Measurements from ENCODE around the gene FRMD4B. TPM values are rescaled to one million over a fixed set of nuclear protein-coding genes. Genes with fewer than 3 reads are reported as not detected.
A peak's percentile ranks its signal among the peaks of the same experiment; 100 is the strongest.
"Not testable (repeated sequence)": the region's sequence is repeated elsewhere in the genome, so short reads cannot be mapped to it uniquely, and the experiment has no call there.

The FRMD4B gene
- total RNA-seq, 1 donor from 2014 or later: 16.8 TPM

DNA sequence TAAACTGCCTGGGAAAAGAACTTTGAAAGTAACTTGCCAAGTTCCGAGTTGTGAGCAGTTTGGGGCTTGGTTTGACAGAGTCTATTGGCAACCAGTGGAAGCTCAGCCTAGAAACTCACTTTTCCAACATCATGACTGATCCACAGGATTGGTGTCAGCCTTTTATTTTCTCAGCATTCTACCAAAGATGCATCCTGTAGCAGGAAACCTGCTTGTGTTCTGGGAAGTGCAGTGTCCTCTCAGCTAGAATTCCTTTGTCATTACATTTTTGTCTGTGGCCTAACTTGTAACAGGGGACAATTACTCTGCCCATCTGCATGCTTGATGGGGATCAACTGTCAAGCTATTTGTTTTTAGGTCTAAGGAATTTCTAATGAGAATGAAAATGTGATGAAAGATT lies 146.8 kb downstream of the FRMD4B start:
- intact Hi-C loops (cut with DNase I): no loop called here
- DNase-seq: no peak
- no peak for ATAC-seq (ENCODE audit: poor library complexity)

DNA sequence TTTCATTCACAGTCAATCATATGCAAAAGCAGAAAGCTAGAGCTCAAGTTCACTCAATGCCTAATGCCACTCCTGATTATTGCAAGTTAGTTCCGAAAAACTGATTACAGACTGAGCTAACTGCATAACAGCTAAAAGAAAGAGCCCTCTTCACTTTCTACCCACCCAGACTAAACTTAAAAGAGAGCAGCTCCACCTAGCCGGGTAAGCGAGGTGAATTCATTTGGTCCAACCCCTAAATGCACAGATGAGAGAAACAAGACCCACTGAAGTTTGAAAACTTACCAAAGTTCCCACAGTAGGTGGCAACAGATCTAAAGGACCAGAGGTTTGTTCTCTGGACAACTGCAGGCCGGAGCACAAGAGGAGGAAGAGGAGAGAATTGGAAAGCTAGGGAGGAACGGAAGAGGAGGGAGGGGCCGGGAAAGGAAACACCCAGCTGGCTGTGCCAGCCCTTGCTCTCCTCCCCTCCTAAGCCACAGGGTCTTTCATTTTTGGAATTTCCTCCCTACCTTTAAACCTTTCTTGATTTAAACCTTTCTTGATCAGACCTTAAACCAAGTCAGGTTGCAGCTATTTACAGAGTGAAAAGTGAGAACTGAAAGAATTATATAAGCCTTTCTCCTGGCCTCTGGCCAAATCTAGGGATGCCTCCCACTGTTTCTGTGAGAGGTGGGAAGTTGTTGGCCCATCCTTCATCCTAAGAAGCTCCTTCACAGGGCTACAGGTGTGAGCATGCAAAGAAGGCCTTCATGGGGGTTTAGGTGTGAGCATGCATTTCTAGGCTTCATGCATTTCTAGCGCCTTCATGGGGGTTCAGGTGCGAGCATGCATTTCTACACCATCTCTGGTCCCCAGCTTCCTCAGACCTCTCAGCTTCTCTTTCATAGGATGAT lies 148.8 kb downstream of the FRMD4B start:
- no peak for DNase-seq
- ATAC-seq (ENCODE audit: poor library complexity): peak; percentile 79
- intact Hi-C loops (cut with DNase I): no loop called here

DNA sequence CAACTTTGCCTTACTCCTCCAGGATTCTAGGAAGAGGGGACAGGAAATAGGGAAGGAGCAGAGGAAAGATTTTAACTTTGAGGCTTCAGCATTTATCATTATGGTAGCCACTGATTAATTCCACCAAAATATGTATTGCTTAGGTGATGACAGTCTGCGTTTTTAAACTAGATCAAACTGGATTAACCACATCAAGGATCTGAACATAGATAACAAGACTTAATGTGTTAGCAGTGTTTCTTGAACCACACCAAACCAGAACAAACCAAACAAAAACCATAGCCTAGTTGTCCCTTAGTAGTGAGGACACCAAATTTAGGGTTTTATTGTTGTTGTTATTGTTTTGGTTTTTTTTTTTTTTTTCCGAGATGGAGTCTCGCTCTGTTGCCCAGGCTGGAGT lies 150.0 kb downstream of the FRMD4B start:
- intact Hi-C loops (cut with DNase I): no loop called here
- no peak for ATAC-seq (ENCODE audit: poor library complexity)
- no peak for DNase-seq

- intact Hi-C loops (cut with DNase I); ATAC-seq (ENCODE audit: poor library complexity); DNase-seq: not testable (repeated sequence)
Measured at GRCh38 chr3:69235227-69235626, 150.7 kb downstream of the FRMD4B start.

GRCh38 chr3:69232482-69232881 lies 153.4 kb downstream of the FRMD4B start:
- DNase-seq (no peak), ATAC-seq (ENCODE audit: poor library complexity) (no peak)
- intact Hi-C loops (cut with DNase I): no loop called here

DNA sequence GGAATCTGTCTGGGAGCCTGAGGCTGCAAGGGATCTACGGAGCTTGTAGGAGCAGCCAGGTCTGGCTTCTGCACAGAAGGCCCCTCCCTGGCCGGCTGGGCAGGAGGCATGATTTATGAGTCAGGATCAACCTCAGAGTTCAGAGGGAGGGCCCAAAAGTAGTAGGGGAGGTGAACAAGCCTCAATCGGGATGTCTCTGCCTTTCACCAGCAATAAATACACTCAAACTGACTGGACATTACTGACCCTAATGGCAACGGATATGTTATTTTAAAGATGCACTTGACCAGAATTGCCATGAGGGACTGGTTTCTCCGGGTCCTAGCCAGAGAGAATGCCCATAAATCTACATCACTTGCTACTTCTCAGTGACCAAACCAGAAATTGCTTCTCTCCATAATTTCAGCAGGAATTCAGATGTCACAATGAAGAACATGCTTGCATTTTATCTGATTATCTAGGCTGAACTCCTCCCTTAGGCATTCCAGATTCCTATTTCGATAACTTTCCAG lies 153.9 kb downstream of the FRMD4B start:
- intact Hi-C loops (cut with DNase I): no loop called here
- DNase-seq: no peak
- no peak for ATAC-seq (ENCODE audit: poor library complexity)

DNA sequence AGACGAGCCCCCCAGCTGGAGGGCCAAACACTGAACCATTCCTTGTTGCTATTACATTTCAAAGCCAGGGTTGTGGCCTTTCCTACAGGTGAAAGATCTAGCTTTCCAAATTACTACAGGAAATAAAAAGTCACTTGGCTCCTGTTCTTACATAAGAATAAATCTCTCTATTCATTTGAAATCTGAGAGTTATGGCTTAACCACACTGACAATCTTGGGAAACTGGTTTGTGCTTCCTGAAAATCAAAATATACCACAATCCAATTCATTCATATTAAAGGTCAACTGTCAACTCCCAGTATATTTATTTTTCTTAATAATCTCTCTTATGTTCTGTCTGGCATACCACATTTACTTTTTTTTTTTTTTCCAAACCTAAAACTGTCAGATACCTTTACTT lies 159.8 kb downstream of the FRMD4B start:
- intact Hi-C loops (cut with DNase I): no loop called here
- no peak for DNase-seq
- no peak for ATAC-seq (ENCODE audit: poor library complexity)

DNA sequence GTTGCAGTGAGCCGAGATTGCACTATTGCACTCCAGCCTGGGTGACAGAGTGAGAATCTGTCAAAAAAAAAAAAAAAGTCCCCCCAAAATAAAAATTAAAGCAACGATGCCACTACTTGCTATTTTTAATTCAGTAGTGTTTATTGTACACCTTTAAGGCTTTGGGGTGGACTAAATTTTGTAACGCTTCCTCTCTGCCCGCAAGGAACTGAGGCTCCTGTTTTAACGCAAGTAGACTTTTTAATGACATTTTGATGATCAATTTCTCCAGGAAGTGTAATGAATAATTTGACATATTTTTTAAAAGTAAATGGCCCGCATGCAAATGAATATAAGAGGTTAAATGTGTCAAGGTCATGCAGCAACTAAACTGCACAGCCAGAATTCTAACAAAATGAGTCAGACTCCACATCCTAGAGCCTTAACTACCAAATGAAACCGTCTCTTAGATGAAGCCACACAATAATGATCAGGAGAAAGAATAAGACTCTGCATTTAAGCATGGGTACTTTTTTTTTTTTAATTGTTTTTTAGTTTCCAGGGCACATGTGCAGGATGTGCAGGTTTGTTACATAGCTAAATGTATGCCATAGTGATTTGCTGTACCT lies 166.7 kb downstream of the FRMD4B start:
- ATAC-seq (ENCODE audit: poor library complexity) (no peak), DNase-seq (no peak)
- intact Hi-C loops (cut with DNase I): no loop called here

GRCh38 chr3:69218079-69218478 lies 167.8 kb downstream of the FRMD4B start:
- DNase-seq (no peak), ATAC-seq (ENCODE audit: poor library complexity) (no peak)
- intact Hi-C loops (cut with DNase I): no loop called here

GRCh38 chr3:69216981-69217380 lies 168.9 kb downstream of the FRMD4B start:
- ATAC-seq (ENCODE audit: poor library complexity) (no peak), DNase-seq (no peak)
- intact Hi-C loops (cut with DNase I): no loop called here

DNA sequence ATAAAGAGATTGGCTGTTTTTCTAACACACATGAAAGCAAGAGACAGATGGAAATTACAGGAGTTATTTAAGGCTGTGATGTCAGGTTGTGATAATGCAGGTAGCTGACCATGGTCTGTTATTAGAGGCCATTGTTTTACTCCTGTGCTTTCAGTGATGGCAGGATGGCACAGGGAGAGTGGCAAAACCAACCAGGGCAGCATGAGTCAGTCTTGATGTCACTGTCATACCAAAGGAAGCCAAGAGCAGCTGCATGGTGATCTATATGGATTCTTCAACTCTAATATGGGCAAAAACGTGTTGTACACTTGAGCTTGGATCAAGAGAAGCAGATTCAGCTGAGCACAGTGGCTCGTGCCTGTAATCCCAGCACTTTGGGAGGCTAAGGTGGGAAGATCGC lies 171.6 kb downstream of the FRMD4B start:
- ATAC-seq (ENCODE audit: poor library complexity) (no peak), DNase-seq (no peak)
- intact Hi-C loops (cut with DNase I): no loop called here

DNA sequence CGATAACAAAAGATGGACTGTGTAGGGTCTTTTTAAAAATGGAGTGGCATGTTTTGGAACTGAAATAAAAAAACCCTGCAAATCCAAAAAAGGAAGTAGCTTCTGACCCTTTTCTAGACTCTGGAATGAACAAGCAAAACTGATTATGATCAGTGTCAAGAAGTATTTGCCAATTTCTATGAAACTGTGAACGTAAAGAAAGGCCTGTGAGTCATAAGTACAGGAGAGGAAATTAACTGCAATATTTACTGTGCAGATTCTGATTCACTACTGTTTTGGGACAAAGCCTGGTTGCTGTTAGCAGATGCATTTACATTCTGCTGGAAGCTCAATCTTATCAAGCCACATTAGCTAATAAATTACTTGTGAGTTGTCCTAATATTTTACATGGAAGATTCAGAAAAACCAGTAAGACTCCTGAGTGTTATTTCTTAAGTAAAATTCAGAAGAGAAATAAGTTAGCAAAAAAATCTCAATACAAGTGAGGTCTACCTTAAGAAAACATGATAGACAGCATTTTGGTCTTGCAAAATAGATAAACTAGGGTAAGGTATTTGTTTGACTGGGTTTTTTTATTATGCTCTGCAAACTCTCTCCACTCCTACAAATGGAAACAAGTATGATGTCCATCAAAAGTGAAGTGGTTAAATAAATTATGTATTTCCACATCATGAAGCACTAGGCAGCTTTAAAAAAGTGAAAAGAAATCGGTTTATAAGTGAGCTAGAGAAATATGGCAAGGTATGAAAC lies 173.3 kb downstream of the FRMD4B start:
- intact Hi-C loops (cut with DNase I): no loop called here
- DNase-seq: no peak
- no peak for ATAC-seq (ENCODE audit: poor library complexity)

- ATAC-seq (ENCODE audit: poor library complexity) (no peak), DNase-seq (no peak)
- intact Hi-C loops (cut with DNase I): no loop called here
Measured at GRCh38 chr3:69210068-69210730, 175.7 kb downstream of the FRMD4B start.

DNA sequence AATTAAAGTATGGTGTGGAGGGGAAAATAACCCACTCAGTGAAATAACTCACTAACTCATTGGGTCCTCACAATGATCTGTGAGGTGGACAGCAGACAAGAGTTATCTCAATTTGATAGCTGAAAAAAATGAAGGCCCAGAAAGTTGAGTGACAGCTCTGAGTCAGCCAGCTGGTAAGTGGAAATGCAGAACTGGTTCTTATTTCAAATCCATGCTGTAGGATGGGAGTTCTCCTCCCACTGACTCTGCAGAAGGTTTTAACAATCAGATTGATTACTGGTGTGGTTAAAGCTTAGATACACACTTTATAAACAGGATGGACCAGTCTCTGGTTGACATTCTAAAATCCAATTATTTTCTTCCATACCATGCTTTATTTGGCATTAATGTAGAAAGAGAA lies 176.5 kb downstream of the FRMD4B start:
- intact Hi-C loops (cut with DNase I): no loop called here
- ATAC-seq (ENCODE audit: poor library complexity) (no peak), DNase-seq (no peak)

DNA sequence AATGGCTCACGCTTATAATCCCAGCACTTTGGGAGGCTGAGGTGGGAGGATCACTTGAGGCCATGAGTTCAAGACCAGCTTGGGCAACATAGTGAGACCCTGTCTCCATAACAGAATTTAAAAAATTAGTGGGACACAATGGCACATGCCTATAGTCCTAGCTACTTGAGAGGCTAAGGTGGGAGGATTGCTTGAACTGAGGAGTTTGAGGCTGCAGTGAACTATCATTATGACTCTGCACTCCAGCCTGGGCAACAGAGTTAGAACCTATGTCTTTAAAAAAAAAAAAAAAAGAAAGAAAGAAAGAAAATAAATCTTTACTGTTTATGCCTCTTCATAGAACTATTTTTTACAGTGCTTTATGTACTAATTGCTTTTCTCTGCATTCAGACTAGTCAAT lies 178.9 kb downstream of the FRMD4B start:
- intact Hi-C loops (cut with DNase I): no loop called here
- no peak for ATAC-seq (ENCODE audit: poor library complexity)
- no peak for DNase-seq

DNA sequence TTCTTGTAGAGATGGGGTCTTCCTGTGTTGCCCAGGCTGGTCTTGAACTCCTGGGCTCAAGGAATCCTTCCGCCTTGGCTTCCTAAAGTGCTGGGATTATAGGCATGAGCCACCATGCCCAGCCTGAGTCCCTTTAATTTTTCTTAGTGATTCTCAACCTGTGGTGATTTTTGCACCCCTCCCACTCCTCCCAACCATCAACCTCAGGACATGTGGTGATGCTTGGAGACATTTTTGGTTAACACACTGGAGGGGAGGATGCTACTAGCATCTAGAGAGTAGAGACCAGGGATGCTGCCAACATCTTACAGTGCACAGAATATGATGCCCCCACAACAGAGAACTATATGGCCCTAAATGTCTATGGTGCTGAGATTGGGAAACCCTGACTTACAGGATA lies 180.5 kb downstream of the FRMD4B start:
- ATAC-seq (ENCODE audit: poor library complexity) (no peak), DNase-seq (no peak)
- intact Hi-C loops (cut with DNase I): no loop called here

- intact Hi-C loops (cut with DNase I): no loop called here
- DNase-seq (no peak), ATAC-seq (ENCODE audit: poor library complexity) (peak; percentile 77)
Measured at GRCh38 chr3:69204315-69204957, 181.5 kb downstream of the FRMD4B start.

GRCh38 chr3:69203631-69204314 lies 182.1 kb downstream of the FRMD4B start:
- peak; percentile 10 for ATAC-seq (ENCODE audit: poor library complexity)
- intact Hi-C loops (cut with DNase I): no loop called here
- DNase-seq: no peak
